Choroid plexus epithelial cell (primary cell): ENCODE measurements around the gene MLLT3.

ENCODE experiments used
- DNase-seq: peaks from one replicate; pipeline ENCODE4 v3.0.0-alpha.2; 2010; ENCODE audit warnings: low read depth
- H3K4me3 ChIP-seq: 2 replicates; pipeline ENCODE4 v1.5.1; 2011; ENCODE audit warnings: low read depth, mild to moderate bottlenecking, control low read depth, low read length, moderate library complexity
- CTCF ChIP-seq: conservative IDR thresholded peaks from 2 replicates; pipeline ENCODE4 v1.5.1; 2011; ENCODE audit warnings: low read depth, mild to moderate bottlenecking, control low read depth, inconsistent platforms, low read length, moderate library complexity

The MLLT3 gene

GRCh38 chr9:20376731-20377375, 245.4 kb downstream of the MLLT3 start:
- H3K4me3 ChIP-seq = no peak overlapping the region

GRCh38 chr9:20376042-20376441, 246.3 kb downstream of the MLLT3 start:
- H3K4me3 ChIP-seq = no peak overlapping the region
- no peak for TF ChIP-seq CTCF
- DNase-seq = no peak

More at GRCh38 chr9:20376731-20377375, 245.4 kb downstream of the MLLT3 start:
- TF ChIP-seq CTCF = no peak
- peak; percentile 43 for DNase-seq

GRCh38 chr9:20373263-20373662, 249.0 kb downstream of the MLLT3 start:
- no peak for DNase-seq
- no peak overlapping the region for H3K4me3 ChIP-seq
- TF ChIP-seq CTCF = no peak

GRCh38 chr9:20369391-20369790, 252.9 kb downstream of the MLLT3 start:
- no peak for TF ChIP-seq CTCF
- H3K4me3 ChIP-seq = no peak overlapping the region

GRCh38 chr9:20367855-20368254, 254.4 kb downstream of the MLLT3 start:
- no peak for TF ChIP-seq CTCF
- DNase-seq = no peak

More at GRCh38 chr9:20369391-20369790, 252.9 kb downstream of the MLLT3 start:
- DNase-seq = no peak

GRCh38 chr9:20364959-20365358, 257.3 kb downstream of the MLLT3 start:
- no peak for DNase-seq

More at GRCh38 chr9:20367855-20368254, 254.4 kb downstream of the MLLT3 start:
- no peak overlapping the region for H3K4me3 ChIP-seq

More at GRCh38 chr9:20364959-20365358, 257.3 kb downstream of the MLLT3 start:
- no peak for TF ChIP-seq CTCF
- no peak overlapping the region for H3K4me3 ChIP-seq
